Hepatocyte (in vitro differentiated cells): ENCODE data around the gene CANX.

ENCODE experiments used
- EZH2 ChIP-seq: fragments of 200-600 bp; sonication (generic); IDR thresholded peaks from 2 replicates; pipeline ENCODE4 v1.6.1; 2016; ENCODE audit warnings: antibody characterized with exemption, mild to moderate bottlenecking, borderline replicate concordance
- TF ChIP-seq, protein P1 (sequence below): fragments of 200-600 bp; sonication (generic); IDR thresholded peaks from 2 replicates; pipeline ENCODE4 v1.5.1; 2016; ENCODE audit warnings: antibody characterized with exemption, mild to moderate bottlenecking; ENCODE audit not compliant: poor library complexity

DNA sequence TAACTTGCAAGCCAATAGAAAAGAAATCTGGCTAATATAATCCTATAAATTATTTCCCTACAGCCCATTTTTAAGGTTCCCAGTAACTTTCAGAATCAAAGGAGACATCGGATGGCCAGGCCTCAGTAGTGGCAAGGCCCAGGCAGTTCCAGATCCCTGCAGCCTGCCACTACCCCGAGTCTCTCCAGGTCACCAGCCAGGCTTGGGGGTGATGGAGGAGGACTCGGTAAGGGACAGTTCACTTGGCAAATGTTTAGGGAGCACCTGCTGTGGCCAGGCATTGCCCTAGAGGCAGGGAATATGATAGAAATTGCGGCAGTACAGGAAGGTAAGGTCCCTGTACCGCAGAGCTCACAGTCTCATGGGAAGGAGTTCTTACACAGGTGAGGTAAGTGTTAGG, 79.8 kb downstream of the CANX start:
- TF ChIP-seq, protein P1, sequence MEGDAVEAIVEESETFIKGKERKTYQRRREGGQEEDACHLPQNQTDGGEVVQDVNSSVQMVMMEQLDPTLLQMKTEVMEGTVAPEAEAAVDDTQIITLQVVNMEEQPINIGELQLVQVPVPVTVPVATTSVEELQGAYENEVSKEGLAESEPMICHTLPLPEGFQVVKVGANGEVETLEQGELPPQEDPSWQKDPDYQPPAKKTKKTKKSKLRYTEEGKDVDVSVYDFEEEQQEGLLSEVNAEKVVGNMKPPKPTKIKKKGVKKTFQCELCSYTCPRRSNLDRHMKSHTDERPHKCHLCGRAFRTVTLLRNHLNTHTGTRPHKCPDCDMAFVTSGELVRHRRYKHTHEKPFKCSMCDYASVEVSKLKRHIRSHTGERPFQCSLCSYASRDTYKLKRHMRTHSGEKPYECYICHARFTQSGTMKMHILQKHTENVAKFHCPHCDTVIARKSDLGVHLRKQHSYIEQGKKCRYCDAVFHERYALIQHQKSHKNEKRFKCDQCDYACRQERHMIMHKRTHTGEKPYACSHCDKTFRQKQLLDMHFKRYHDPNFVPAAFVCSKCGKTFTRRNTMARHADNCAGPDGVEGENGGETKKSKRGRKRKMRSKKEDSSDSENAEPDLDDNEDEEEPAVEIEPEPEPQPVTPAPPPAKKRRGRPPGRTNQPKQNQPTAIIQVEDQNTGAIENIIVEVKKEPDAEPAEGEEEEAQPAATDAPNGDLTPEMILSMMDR, result no peak
- TF ChIP-seq EZH2, result no peak
